ENCODE measurements around the gene JAG2.
A peak's percentile ranks its signal among the peaks of the same experiment; 100 is the strongest.

JAG2 gene

DNA sequence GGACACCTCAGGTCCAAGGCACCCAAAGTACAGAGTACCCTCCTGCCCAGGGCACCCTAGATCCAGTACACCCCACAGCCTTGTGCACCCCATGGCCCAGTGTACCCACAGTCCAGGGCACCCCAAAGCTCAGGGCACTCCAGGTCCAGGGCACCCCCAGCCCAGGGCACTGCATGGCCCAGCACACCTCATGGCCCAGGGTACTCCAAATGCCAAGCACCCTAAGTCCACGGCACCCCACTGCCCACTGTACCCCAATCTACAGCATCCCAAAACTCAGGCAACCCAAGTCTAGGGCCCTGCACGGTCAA lies 6.0 kb downstream of the JAG2 start:
- DNase-seq: no peak

DNA sequence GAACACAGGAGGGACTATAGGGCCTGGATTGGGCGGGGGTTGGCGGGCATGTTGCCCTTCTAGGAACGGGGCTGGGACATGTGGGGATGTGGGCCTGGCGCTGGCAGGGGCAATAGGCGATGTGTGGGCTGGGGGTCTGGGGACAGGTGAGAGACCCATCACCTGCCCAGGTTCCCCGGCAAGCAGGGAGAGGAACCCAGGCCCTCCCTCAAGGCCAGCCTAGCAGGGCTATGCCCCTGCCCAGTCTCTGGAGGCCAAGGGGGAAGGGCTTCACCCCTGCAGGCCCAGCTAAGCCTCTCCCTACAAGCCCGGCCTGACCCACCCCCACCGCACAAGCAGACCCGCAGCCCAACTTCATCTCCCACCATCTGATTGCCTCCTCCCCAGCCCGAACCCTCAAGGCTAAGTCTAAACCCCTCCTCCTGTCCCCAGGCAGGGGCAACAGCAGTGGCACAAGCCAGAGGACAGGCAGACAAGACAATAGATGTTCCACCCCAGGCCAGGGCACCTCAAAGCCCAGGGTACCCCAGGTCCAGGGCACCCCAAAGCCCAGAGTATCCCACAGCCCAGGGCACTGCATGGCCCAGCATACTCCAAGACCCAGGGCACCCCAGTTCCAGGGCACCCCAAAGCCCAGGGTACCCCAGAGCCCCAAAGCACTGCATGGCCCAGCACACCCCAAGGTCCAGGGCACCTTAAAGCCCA lies 6.5 kb downstream of the JAG2 start:
- no peak for DNase-seq

DNA sequence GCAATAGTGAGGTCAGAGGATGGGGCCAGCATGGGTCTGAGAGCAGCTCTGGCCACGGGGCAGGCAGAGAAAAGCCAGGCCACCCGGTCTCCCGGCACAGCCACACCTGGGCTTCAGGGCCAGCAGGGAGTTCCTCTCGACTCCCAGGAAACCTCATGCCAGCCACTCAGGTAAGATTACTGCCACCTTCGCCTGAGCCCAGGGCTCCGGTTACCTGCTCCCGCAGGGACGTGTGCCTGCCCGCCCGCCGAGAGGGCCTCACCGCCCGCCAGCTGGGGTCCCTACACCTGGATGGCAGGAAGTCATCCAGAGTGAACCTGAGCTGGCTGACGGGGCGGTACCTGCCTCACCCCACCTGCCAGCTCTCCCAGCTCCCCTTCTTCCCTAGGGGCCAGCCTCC lies 7.3 kb downstream of the JAG2 start:
- peak; percentile 92 for DNase-seq

- no peak for DNase-seq
Observed at GRCh38 chr14:105160776-105161175, 7.8 kb downstream of the JAG2 start.

- DNase-seq: no peak
Observed at GRCh38 chr14:105159344-105159743, 9.2 kb downstream of the JAG2 start.

DNA sequence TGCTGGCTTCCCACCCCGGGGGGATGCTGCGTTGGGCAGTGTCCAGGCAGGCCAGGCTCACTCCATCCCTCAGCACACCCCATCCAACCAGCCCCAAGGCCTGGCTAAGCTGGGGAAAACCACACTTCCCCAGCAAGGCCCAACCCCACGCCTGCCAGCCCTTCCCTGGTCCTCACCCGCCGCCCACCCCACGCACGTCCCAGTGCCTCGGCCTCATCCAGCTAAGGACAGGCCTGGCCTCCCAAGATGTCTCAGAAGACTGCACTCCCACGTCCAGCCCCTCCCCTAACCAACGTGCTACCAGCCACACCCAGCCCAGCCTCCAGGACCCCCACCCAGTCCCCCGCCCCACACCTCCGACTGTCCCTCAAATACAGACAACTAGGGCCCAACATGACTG lies 9.8 kb downstream of the JAG2 start:
- DNase-seq: no peak

- DNase-seq: no peak
Observed at GRCh38 chr14:105157872-105158271, 10.7 kb downstream of the JAG2 start.

DNA sequence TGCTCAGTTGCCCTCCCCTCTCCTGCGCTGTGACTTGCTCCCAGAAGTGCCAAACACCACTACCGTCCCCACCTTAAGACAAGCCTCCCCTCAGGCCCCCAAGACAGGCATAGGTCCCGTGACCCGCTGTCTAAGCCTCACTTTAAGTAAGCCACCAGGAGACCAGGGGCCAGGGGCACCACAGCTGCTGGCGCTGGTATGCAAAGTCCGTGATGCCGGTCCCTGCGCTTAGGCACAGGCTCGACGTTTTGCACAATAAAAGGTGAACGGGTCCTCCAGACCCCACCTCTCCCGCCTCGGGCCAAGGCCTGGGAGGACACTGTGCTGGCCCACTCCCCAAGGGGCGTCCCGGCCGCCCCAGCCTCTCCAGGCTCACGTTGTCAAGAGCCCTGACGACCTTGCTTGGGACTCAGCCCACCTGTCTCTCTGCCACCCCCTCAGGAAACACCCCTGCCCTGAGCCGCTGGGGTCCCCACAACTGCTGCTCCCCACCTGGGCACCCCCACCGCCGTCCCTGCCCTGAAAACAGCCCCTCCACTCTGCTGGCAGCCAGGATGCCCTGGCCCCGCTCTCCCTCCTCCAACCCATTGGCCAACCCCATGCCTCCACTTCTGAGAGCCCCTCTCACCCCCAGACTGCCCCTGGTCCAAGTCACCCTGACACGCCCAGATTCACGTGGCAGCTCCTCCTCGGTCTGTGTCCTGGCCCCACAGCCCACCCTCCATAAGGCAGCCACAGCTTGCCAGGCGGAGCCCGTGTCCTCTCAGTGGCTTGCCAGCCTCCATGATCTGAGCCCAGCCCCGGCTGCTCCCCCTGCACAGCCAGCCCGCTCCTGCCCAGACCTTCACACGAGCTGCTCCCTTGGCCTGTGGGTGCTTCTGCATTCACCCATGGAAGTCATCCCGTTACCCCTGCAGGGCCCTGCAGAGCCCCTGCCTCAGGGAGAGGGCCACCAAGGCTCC lies 11.9 kb downstream of the JAG2 start:
- DNase-seq: no peak

DNA sequence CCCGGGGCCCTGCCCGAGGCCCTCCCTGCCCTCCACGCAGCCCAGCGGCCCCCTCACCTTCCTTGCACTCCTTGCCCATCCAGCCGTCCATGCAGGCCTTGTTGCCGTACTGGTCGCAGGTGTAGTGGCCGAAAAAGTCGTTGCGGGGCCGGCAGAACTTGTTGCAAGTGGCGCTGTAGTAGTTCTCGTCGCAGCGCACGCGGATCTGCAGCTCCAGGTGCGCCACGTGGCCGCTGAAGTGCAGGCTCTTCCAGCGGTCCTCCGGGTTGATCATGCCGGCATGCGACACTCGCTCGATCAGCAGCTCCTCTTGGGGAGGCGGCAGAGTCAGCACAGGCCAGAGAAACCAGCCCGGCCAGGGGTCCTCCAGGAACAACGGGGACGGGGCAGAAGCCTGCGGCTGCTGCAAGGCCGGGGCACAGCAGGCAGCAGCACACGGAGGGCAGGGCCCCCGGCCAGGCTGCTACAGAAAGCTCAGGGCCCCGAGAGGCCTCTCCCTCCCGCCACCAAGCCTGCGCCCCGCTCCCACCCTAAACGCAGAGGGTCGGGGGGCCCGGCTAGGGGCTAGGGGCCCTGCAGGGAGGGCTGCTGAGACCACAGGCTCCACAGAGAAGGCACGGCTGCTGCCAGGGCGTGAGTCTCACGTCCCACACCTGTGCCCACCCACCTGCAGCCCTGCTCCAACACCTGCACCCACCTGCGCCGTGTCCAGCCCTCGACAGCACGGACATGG lies 12.7 kb downstream of the JAG2 start:
- no peak for DNase-seq

GRCh38 chr14:105155071-105155651 lies 13.4 kb downstream of the JAG2 start:
- DNase-seq: no peak

DNA sequence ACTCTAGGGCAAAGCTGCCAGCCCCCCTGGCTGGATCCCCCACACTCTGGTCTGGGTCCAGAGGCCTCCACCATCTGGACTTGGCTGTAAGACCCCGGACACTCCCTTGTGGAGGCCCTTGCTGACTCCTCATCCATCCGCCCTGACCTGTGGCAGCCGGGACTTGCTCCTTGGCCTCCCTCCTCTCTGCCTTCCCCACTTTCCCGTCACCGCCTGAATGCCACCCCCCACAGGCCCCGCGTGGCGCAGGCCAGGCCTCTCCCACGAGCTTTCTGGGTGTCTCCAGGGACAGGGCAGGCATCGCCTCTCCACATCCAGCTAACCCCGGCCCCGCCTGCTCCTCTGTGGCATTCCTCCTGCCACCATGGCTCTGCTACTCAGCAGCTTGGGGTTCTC lies 14.1 kb downstream of the JAG2 start:
- no peak for DNase-seq

DNA sequence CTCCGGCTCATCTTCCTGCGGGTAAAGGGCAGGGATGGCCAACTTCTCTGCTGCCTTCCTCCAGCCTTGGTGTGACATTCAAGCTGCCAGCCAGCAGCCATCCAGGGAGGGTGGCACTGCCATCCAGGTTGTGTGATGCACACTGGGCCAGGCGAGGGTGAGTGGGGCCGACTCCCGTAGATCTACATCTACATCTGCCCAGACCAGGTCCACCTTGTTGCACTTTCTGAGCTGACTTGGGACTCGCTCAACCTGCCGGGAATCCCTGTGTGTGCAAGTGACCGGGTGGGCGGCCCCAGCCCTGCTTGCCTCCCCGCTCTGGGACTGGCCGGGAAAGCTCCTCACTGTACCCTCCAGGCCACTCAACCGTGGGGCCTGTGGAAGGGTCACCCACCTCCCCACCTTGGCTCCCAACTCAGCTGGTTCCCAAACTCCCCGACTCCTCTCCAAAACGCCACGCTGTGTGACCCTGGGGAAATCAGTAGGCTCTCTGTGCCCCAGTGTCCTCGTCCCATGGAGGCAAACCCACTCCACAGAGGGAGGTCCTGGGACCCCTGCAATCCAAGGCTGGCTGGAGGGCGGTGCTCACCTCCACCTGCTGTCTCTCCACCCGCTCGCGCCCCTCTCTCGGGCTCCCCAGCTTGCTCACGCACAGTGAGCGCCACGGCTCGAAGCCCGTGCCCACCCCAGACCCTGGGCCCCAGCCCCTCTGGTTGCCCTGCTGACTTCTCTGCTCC lies 14.7 kb downstream of the JAG2 start:
- DNase-seq: no peak

DNA sequence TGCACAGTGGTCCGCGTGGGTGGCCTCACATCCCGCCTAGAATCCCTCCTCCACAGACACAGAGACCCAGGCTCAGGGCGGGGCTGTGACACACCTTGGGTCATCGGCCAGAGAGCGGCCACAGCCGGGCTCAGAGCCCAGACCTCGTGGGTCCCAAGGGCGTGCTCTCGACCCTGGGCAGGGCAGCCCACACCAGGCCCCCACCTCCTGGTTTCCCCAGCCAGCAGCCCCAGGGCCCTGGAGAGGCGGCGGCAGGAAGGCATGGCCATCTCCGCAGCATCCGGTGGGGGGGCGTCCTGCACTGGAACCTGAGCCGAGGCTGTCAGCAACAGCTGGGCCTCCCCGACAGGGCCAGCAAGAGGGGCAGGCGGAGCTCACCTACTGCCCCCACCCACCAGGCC lies 15.2 kb downstream of the JAG2 start:
- DNase-seq: no peak

DNA sequence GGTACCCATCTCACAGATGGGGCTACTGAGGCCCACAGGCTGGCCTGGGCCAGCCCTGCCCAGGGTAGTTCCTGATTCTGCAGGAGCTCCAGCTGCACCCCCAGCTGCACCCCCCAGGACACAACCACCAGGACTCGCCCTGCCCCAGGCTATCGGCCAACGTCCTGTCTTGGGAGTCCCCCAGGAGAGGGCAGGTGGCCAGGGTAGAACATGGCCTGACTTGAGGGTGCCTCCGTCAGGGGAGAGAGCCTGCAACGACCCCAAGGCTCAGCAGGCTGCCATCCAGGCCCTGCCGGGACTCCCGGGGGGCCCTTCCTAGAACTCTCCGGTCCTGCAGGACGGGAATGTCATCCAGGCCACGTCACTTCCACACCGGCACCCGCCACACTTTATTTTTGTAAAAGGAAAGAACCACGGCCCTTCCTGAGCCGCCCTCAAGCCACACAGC lies 15.8 kb downstream of the JAG2 start:
- no peak for DNase-seq

- no peak for DNase-seq
Observed at GRCh38 chr14:105151838-105152793, 16.5 kb downstream of the JAG2 start.

- no peak for DNase-seq
Observed at GRCh38 chr14:105151084-105151837, 17.3 kb downstream of the JAG2 start.

GRCh38 chr14:105150368-105151083 lies 18.1 kb downstream of the JAG2 start:
- DNase-seq: no peak

DNA sequence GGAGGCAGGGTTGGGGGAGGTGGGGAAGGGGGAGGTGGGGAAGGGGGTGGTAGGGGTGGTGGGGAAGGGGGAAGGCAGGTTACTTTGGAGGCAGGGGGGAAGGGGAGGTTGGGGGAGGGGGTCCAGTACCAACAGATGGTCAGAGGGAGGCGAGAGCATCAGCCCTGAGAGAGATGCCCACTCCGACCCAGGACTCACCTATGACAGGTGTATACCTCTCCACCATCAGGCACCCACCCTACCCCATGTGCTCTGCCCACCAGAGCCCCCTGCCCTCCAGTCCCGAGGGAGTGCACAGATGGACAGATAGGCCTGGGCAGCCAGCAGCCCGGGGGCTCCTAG lies 18.6 kb downstream of the JAG2 start:
- no peak for DNase-seq

GRCh38 chr14:105149146-105149781 lies 19.3 kb downstream of the JAG2 start:
- DNase-seq: no peak
